Measurements from ENCODE around the gene PCDHGA1. TPM values are rescaled to one million over a fixed set of nuclear protein-coding genes. Genes with fewer than 3 reads are reported as not detected.
A peak's percentile ranks its signal among the peaks of the same experiment; 100 is the strongest.
"Not testable (repeated sequence)": the region's sequence is repeated elsewhere in the genome, so short reads cannot be mapped to it uniquely, and the experiment has no call there.

Gene PCDHGA1
- total RNA-seq (2014; rRNA removed; shearing (Covaris generic)), result 0.21 and 0.61 TPM in 2 replicates

DNA sequence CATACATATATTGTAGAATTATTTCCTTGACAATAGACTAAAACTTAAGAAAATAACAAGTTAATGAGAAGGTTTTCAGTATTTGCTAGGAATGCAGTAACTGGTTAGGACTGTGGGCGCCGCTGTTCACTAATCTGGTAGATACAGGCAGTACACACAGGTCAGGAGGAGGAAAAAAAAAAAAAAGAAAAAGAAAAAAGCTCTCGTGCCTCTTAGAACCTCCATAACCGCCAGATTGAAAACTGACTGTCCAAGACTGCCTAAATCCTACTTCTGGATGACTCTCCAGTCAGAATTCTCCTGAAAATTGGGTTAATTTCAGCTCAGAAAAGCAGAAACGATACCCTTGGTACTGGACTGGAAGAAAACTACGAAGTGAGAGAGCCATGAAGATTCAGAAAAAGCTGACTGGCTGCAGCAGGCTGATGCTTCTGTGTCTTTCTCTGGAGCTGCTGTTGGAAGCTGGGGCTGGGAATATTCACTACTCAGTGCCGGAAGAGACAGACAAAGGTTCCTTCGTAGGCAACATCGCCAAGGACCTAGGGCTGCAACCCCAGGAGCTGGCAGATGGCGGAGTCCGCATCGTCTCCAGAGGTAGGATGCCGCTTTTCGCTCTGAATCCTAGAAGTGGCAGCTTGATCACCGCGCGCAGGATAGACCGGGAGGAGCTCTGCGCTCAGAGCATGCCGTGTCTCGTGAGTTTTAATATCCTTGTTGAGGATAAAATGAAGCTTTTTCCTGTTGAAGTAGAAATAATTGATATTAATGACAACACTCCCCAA lies at the start of gene PCDHGA1:
Gene PCDHGA1, plus strand, starts transcription at position 216 of the 782 bp plus-strand sequence.
- peak; percentile 47 for DNase-seq (ENCODE audit: low spot score)

- no peak for DNase-seq (ENCODE audit: low spot score)
Observed at GRCh38 chr5:141298376-141298775, 31.9 kb upstream of the PCDHGA1 start.

- no peak for DNase-seq (ENCODE audit: low spot score)
Observed at GRCh38 chr5:141303756-141304155, 26.6 kb upstream of the PCDHGA1 start, which contains the start of gene SLC25A2. SLC25A2 (minus strand) TSS chr5:141304049; CDS start chr5:141303865, 184 bp downstream.

DNA sequence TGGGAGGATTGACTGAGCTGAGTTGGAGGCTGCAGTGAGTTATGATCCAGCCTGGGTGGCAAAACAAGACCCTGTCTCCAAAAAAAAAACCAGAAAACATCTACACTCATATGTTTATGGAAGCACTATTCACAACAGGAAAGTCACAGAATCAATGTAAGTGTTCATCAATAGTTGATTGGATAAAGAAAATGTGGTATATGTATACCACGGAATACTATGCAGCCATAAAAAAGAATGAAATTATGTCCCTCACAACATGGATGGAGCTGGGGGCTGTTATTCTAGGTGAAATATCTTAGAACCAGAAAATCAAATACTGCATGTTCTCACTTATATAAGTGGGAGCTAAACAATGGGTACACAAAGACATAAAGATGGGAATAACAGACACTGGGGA lies 23.7 kb upstream of the PCDHGA1 start:
- no peak for DNase-seq (ENCODE audit: low spot score)

DNA sequence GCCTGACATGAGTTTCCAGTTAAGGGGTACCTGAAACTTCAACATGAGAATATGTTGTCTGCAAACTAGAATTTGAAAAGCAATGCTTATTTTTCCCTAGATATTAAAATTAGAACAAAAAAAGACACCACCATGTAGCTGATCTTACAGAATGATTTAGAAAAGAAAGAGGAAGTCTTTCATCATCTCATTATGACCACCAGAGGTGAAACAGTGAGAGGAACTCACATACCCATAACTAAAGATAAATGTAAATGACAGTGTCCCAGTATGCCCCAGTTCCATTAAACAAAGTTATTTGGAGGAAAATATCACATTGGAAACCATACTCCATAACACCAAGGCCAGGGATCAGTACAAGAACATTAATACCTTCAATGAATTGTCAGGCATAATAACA lies 16.6 kb upstream of the PCDHGA1 start:
- DNase-seq (ENCODE audit: low spot score), result no peak

- DNase-seq (ENCODE audit: low spot score), result not testable (repeated sequence)
Observed at GRCh38 chr5:141316963-141317362, 13.4 kb upstream of the PCDHGA1 start.

DNA sequence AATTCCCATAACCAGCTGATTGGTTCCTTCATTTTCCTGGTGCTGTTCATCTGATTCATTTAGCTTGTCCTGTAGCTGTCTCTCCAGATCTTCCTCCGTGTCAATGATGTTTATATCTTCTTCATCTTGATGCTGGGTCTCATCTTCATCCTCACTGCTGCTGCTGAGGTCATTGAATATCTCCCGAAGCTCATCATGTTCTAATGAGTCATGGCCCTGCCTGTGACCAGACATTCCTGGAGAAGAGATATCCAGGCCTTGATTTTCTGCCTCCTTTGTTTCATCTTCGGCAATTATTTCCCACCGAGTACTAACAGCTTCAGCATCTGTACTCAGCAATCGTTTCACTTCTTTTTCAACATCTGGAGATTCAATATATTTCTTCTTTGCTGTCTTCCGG lies 11.1 kb upstream of the PCDHGA1 start:
- no peak for DNase-seq (ENCODE audit: low spot score)

- no peak for DNase-seq (ENCODE audit: low spot score)
Observed at GRCh38 chr5:141319699-141320098, 10.6 kb upstream of the PCDHGA1 start.

- peak; percentile 96 for DNase-seq (ENCODE audit: low spot score)
Observed at GRCh38 chr5:141320225-141321169, 9.8 kb upstream of the PCDHGA1 start, which contains the start of gene TAF7. TAF7 (minus strand) TSS chr5:141320784; CDS start chr5:141320044, 740 bp downstream.

- DNase-seq (ENCODE audit: low spot score), result no peak
Observed at GRCh38 chr5:141322261-141322660, 8.1 kb upstream of the PCDHGA1 start.

GRCh38 chr5:141326088-141326854 lies 4.0 kb upstream of the PCDHGA1 start:
- DNase-seq (ENCODE audit: low spot score), result no peak

DNA sequence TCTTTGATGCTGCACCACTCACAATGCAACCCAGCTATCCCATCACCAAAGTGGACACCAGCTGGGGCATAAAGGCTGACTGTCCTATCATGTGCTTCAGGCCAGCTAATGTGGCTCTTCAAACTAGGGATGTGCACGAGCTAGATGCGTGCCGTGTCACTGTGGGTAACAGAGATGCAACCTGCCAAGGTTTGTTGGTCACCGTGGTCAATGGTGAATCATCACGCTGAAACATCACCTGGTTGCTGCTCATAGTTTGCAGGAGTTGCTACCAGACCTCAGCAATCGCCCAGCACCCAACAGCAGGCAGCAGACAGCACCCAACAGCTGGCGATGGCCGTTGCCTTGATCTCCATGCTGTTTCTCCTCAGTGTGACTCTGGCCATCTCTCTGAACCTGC lies 2.1 kb upstream of the PCDHGA1 start:
- DNase-seq (ENCODE audit: low spot score), result no peak

GRCh38 chr5:141332571-141332970 lies 2.3 kb downstream of the PCDHGA1 start:
- not testable (repeated sequence) for DNase-seq (ENCODE audit: low spot score)

GRCh38 chr5:141338538-141339306 lies 8.4 kb downstream of the PCDHGA1 start, which contains the start of gene PCDHGA2:
PCDHGA2 (plus strand) TSS chr5:141338760.
- DNase-seq (ENCODE audit: low spot score), result no peak

DNA sequence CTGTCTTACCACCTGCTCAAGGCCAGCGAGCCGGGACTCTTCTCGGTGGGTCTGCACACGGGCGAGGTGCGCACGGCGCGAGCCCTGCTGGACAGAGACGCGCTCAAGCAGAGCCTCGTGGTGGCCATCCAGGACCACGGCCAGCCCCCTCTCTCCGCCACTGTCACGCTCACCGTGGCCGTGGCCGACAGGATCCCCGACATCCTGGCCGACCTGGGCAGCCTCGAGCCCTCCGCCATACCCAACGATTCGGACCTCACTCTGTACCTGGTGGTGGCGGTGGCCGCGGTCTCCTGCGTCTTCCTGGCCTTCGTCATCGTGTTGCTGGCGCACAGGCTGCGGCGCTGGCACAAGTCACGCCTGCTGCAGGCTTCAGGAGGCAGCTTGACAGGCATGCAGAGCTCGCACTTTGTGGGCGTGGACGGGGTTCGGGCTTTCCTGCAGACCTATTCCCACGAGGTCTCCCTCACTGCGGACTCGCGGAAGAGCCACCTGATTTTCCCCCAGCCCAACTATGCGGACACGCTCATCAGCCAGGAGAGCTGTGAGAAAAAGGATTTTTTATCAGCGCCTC lies 10.6 kb downstream of the PCDHGA1 start:
- DNase-seq (ENCODE audit: low spot score), result not testable (repeated sequence)

GRCh38 chr5:141342773-141343172 lies 12.5 kb downstream of the PCDHGA1 start:
- no peak for DNase-seq (ENCODE audit: low spot score)

GRCh38 chr5:141343242-141343952 lies 13.1 kb downstream of the PCDHGA1 start, which contains the start of gene PCDHGA3:
PCDHGA3 (plus strand) TSS chr5:141343829; CDS start chr5:141344034, 205 bp downstream.
- DNase-seq (ENCODE audit: low spot score), result peak; percentile 40

DNA sequence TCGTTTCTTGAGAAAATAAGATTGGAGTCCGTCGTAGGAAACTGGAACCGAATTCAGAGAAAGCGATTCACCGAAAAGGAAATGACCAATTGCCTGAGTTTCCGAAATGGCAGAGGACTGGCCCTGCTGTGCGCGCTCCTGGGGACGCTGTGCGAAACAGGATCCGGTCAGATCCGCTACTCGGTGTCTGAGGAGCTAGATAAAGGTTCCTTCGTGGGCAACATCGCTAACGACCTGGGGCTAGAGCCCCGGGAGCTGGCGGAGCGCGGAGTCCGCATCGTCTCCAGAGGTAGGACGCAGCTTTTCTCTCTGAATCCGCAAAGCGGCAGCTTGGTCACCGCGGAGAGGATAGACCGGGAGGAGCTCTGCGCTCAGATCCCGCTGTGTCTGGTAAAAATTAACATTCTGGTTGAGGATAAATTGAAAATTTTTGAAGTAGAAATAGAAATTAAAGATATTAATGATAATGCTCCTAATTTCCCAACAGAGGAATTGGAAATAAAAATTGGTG lies 13.7 kb downstream of the PCDHGA1 start:
- DNase-seq (ENCODE audit: low spot score), result no peak

GRCh38 chr5:141345327-141345726 lies 15.0 kb downstream of the PCDHGA1 start:
- no peak for DNase-seq (ENCODE audit: low spot score)
